Neural cell (in vitro differentiated cells): ENCODE measurements around the gene AANAT.

Source experiments
- RAD21 ChIP-seq: fragments of 450-650 bp; conservative IDR thresholded peaks from 2 replicates; pipeline ENCODE4 v1.6.1; 2014; ENCODE audit warnings: antibody characterized with exemption, mild to moderate bottlenecking, moderate library complexity
- TF ChIP-seq, protein P1 (sequence below): fragments of 450-650 bp; IDR thresholded peaks from 2 replicates; pipeline ENCODE4 v1.5.1; 2014; ENCODE audit warnings: antibody characterized with exemption, mild to moderate bottlenecking, moderate library complexity; ENCODE audit not compliant: poor library complexity, severe bottlenecking

- TF ChIP-seq, protein P1, sequence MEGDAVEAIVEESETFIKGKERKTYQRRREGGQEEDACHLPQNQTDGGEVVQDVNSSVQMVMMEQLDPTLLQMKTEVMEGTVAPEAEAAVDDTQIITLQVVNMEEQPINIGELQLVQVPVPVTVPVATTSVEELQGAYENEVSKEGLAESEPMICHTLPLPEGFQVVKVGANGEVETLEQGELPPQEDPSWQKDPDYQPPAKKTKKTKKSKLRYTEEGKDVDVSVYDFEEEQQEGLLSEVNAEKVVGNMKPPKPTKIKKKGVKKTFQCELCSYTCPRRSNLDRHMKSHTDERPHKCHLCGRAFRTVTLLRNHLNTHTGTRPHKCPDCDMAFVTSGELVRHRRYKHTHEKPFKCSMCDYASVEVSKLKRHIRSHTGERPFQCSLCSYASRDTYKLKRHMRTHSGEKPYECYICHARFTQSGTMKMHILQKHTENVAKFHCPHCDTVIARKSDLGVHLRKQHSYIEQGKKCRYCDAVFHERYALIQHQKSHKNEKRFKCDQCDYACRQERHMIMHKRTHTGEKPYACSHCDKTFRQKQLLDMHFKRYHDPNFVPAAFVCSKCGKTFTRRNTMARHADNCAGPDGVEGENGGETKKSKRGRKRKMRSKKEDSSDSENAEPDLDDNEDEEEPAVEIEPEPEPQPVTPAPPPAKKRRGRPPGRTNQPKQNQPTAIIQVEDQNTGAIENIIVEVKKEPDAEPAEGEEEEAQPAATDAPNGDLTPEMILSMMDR: no peak
- TF ChIP-seq RAD21: no peak
These were observed 43.4 kb downstream of the AANAT start for GRCh38 chr17:76510831-76511244.
